Measurements from ENCODE around the gene CUTC. TPM values are rescaled to one million over a fixed set of nuclear protein-coding genes. Genes with fewer than 3 reads are reported as not detected.

The CUTC gene
- total RNA-seq, 1 donor from 2014 or later: 16.4 TPM

- no peaks in the 10 kb centered on the region for H3K27me3 ChIP-seq (ENCODE audit: low read depth)
- peaks cover 93% of the 10 kb centered on the region for H3K36me3 ChIP-seq
- TF ChIP-seq, protein P1, sequence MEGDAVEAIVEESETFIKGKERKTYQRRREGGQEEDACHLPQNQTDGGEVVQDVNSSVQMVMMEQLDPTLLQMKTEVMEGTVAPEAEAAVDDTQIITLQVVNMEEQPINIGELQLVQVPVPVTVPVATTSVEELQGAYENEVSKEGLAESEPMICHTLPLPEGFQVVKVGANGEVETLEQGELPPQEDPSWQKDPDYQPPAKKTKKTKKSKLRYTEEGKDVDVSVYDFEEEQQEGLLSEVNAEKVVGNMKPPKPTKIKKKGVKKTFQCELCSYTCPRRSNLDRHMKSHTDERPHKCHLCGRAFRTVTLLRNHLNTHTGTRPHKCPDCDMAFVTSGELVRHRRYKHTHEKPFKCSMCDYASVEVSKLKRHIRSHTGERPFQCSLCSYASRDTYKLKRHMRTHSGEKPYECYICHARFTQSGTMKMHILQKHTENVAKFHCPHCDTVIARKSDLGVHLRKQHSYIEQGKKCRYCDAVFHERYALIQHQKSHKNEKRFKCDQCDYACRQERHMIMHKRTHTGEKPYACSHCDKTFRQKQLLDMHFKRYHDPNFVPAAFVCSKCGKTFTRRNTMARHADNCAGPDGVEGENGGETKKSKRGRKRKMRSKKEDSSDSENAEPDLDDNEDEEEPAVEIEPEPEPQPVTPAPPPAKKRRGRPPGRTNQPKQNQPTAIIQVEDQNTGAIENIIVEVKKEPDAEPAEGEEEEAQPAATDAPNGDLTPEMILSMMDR (IDR thresholded peaks at IDR 0.05): no peak
- ATAC-seq (no peak), DNase-seq (no peak)
- no peak overlapping the region for H3K4me3 ChIP-seq
- intact Hi-C loops (cut with DNase I): no loop called here
- H3K9me3 ChIP-seq: no peaks in the 10 kb centered on the region
- H3K4me1 ChIP-seq: no peaks in the 10 kb centered on the region
- H3K27ac ChIP-seq: no peak overlapping the region
Measured at GRCh38 chr10:99693933-99694583, 38.0 kb upstream of the CUTC start.

DNA sequence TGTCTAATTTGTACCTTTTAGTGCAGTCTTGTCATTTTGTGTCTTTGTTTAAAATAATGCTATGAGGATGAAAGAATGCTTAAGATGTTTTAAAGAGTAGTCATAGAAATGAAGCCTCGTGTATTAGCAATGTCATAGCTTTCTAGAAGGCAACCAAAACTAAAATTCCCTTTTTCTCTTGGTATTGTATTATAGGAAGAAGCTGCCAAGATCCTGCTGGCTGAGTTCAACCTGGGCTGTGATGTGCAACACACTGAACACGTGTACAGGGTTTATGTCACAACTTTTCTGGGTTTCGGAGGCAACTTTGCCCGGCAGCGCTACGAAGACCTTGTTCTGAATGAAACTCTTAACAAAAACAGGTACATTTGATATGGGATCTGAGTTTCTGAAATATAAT, 36.3 kb upstream of the CUTC start:
- DNase-seq (no peak), ATAC-seq (no peak)
- Histone ChIP-seq H3K4me3 (no peak overlapping the region), H3K9me3 (no peaks in the 10 kb centered on the region), H3K4me1 (no peaks in the 10 kb centered on the region), H3K27ac (no peak overlapping the region), H3K27me3 (ENCODE audit: low read depth) (no peaks in the 10 kb centered on the region), H3K36me3 (peaks cover 91% of the 10 kb centered on the region)
- intact Hi-C loops (cut with DNase I): no loop called here
- TF ChIP-seq, protein P1 (IDR thresholded peaks at IDR 0.05): no peak

- DNase-seq (no peak), ATAC-seq (no peak)
- H3K4me3 ChIP-seq: no peak overlapping the region
- H3K27me3 ChIP-seq (ENCODE audit: low read depth): no peaks in the 10 kb centered on the region
- no peak overlapping the region for H3K27ac ChIP-seq
- intact Hi-C loops (cut with DNase I): no loop called here
- no peaks in the 10 kb centered on the region for H3K9me3 ChIP-seq
- H3K4me1 ChIP-seq: no peaks in the 10 kb centered on the region
- peaks cover 89% of the 10 kb centered on the region for H3K36me3 ChIP-seq
- TF ChIP-seq, protein P1 (IDR thresholded peaks at IDR 0.05): no peak
Measured at GRCh38 chr10:99698504-99699080, 33.4 kb upstream of the CUTC start.

DNA sequence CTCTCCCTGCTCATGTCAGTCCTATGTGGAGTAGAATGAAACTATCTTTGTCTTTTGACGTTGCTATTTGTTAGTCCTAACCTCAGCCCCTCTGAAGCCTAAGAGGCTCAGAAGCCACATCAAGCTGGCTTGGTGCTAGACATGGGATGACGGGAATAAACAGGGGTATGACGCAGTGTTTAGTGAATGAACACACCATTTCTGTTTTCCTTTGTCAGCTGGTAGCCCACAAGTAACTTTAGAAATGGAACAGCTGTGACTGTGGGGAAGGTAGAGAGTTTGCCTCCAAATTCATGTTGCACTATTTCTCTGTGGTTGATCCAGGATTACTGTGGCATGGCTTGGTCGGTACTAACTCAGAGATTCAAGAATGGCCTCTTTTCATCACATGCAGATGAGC, 31.4 kb upstream of the CUTC start:
- Histone ChIP-seq H3K4me3 (no peak overlapping the region), H3K27ac (no peak overlapping the region), H3K9me3 (no peaks in the 10 kb centered on the region), H3K36me3 (peaks cover 94% of the 10 kb centered on the region), H3K27me3 (ENCODE audit: low read depth) (no peaks in the 10 kb centered on the region), H3K4me1 (no peaks in the 10 kb centered on the region)
- DNase-seq: no peak
- intact Hi-C loops (cut with DNase I): no loop called here
- ATAC-seq: no peak
- TF ChIP-seq, protein P1 (IDR thresholded peaks at IDR 0.05): no peak

GRCh38 chr10:99708428-99709012, 23.5 kb upstream of the CUTC start:
- TF ChIP-seq, protein P1 (IDR thresholded peaks at IDR 0.05): no peak
- H3K27me3 ChIP-seq (ENCODE audit: low read depth): no peaks in the 10 kb centered on the region
- intact Hi-C loops (cut with DNase I): no loop called here
- H3K27ac ChIP-seq: no peak overlapping the region
- H3K9me3 ChIP-seq: no peaks in the 10 kb centered on the region
- H3K4me1 ChIP-seq: no peaks in the 10 kb centered on the region
- ATAC-seq: no peak
- no peak for DNase-seq
- no peak overlapping the region for H3K4me3 ChIP-seq
- peaks cover 72% of the 10 kb centered on the region for H3K36me3 ChIP-seq

Measured in lower lobe of right lung (tissue), 2 donors.